ENCODE measurements around the gene EYA3.

EYA3 gene

GRCh38 chr1:28070725-28071593 is 17.5 kb downstream of the EYA3 start:
- DNase-seq: no peak

GRCh38 chr1:28067523-28068090 is 20.8 kb downstream of the EYA3 start:
- DNase-seq: no peak

- DNase-seq: no peak
Measured at GRCh38 chr1:28066393-28067154, 21.8 kb downstream of the EYA3 start.

- no peak for DNase-seq
Measured at GRCh38 chr1:28064064-28064463, 24.3 kb downstream of the EYA3 start.

DNA sequence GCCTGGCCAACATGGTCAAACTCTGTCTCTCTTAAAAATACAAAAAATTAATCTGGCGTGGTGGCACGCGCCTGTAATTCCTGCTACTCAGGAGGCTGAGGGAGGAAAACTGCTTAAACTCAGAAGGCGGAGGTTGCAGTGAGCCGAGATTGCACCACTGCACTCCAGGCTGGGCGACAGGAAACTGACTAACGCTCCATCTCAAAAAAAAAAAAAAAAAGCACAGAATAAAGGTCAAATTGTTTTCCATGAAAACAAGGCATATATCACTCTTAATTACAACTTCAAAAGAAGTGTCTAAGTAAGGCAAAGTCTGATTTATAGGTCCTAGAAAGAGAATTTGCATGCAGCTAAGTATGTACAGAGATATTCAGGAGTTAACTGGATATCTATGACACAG is 25.6 kb downstream of the EYA3 start:
- DNase-seq: peak; percentile 44

DNA sequence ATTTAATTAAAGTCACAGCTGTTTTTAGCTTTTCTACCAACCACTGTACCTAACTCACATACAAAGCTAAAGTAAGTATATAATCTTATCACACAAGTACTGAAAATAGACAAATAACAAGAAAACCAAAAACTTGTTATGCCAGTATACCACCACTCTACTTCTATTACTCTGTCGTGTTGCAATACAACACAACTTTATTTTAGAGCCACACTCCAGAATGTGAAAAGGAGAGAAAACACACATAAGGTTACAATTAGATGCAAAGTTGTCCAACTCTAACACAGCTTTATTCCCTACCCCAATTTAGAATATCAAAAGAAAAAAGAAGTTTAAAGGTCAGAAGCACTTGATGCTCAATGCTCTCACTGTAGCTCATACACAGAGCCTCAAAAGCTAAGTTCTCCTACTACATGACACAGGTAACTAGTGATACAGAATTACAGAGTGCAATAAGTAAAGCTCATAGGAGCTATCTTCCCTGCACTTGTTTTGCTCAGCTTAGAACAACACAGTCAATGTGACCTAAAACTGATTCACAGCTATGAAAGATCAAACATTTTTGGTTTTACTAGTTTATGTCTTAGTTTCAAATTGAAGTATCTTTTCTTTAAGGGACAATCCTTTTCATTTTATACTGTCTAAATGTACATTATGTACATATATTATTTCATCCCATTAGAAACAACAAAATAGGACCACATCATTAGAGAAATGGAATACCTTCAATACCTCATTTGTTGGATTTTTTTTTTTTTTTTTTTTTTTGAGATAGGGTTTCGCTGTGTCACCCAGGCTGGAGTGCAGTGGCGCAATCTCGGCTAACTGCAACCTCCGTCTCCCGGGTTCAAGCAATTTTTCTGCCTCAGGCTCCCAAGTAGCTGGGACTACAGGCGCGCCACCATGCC is 29.2 kb downstream of the EYA3 start:
- no peak for DNase-seq

- no peak for DNase-seq
Measured at GRCh38 chr1:28058168-28058567, 30.2 kb downstream of the EYA3 start.

GRCh38 chr1:28056129-28056925 is 32.1 kb downstream of the EYA3 start:
- peak; percentile 76 for DNase-seq

- no peak for DNase-seq
Measured at GRCh38 chr1:28050776-28051175, 37.6 kb downstream of the EYA3 start.

GRCh38 chr1:28046716-28047115 is 41.7 kb downstream of the EYA3 start:
- DNase-seq: no peak

- no peak for DNase-seq
Measured at GRCh38 chr1:28045777-28046176, 42.6 kb downstream of the EYA3 start.

DNA sequence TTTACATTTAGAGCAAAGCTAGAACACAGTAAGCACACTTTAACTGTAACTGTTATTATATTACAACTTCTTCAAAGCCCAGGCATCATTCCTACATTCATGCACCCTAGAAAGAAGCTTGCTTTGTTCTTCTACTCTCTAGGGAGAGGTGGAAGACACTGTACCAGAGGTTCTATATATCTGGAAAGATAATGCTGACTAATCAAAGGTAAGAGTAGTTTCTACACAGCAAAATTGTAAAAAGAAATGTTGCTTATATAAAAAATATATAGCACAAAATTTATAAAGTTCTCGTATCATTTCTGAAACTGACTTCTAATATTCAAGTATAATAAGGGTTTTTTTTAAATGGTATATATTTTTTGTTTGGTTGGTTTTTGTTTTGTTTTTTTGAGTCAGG is 44.0 kb downstream of the EYA3 start:
- no peak for DNase-seq

GRCh38 chr1:28039341-28039740 is 49.1 kb downstream of the EYA3 start:
- DNase-seq: no peak

GRCh38 chr1:28037946-28038345 is 50.5 kb downstream of the EYA3 start:
- no peak for DNase-seq

GRCh38 chr1:28037206-28037605 is 51.2 kb downstream of the EYA3 start:
- DNase-seq: no peak

- no peak for DNase-seq
Measured at GRCh38 chr1:28036431-28036830, 52.0 kb downstream of the EYA3 start.

- DNase-seq: no peak
Measured at GRCh38 chr1:28035420-28035819, 53.0 kb downstream of the EYA3 start.

DNA sequence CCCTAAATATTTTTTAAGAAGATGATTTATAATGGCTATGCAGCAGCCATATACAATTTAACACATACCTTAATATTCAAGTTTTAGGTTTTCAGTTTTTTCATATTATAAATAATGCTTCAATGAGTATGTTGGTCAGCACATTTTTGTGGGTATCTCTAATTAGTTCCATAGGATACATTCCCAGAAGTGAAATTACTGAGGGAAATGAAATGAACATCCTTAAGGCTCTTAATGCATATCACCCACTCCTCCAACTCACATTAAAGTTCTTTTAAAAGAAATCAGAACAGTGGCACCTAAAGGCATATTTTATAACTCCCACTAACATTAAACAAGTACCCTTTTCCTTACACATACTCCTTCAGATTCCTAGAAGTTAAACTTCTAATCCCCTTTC is 56.1 kb downstream of the EYA3 start:
- no peak for DNase-seq

GRCh38 chr1:28031173-28031572 is 57.2 kb downstream of the EYA3 start:
- no peak for DNase-seq

GRCh38 chr1:28028873-28029654 is 59.3 kb downstream of the EYA3 start:
- DNase-seq: no peak

DNA sequence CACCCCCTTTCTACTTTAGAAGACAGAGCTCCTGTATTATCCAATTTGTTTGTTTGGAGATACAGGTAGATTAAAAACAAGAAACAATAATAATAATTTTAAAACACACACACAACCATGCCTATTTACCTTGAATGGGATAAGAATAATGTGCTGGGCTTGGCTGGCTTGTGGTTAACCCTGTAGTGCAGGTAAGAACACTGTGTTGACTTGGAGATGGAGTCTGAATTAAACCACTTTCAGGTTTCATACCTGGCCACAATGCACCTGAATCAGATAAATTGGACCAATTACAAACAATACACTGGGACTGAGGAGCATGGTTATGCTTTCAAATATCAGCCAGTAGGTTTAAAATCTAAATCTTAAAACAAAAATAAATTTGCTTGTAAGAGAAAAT is 60.8 kb downstream of the EYA3 start:
- no peak for DNase-seq
